Calu3 (cell line): Measurements from ENCODE around the gene HDAC8. TPM values are rescaled to one million over a fixed set of nuclear protein-coding genes. Genes with fewer than 3 reads are reported as not detected.

Source experiments
- BruUV-seq: library from RNA; stranded (reverse); fragments of 400-500 nt; replicated peaks from 2 replicates; lab custom pipeline; 2021; lab: Mats Ljungman, UMichigan
- CTCF ChIA-PET: fragments of 300-600 bp; sonication (Branson Sonifier 250); formaldehyde crosslinking; loops from one replicate; lab custom pipeline; 2022; ENCODE audit warnings: antibody characterized with exemption; lab: Charles Lee
- DNase-seq: peaks from one replicate; pipeline ENCODE4 v3.0.0; 2022
- H3K27ac Mint-ChIP-seq: one replicate; pipeline ENCODE4 v1.8.0; 2022; ENCODE audit warnings: mixed read lengths; ENCODE audit not compliant: unreplicated experiment
- H3K27me3 Mint-ChIP-seq: one replicate; pipeline ENCODE4 v1.8.0; 2022; ENCODE audit warnings: mixed read lengths; ENCODE audit not compliant: unreplicated experiment
- H3K36me3 Mint-ChIP-seq: one replicate; pipeline ENCODE4 v1.8.0; 2022; ENCODE audit warnings: mild to moderate bottlenecking, moderate library complexity, mixed read lengths; ENCODE audit not compliant: insufficient read depth, unreplicated experiment
- H3K4me1 Mint-ChIP-seq: one replicate; pipeline ENCODE4 v1.8.0; 2022; ENCODE audit warnings: mild to moderate bottlenecking, low read depth, mixed read lengths; ENCODE audit not compliant: unreplicated experiment
- H3K4me3 Mint-ChIP-seq: one replicate; pipeline ENCODE4 v1.8.0; 2022; ENCODE audit warnings: mild to moderate bottlenecking, low read depth, moderate library complexity, mixed read lengths; ENCODE audit not compliant: unreplicated experiment
- H3K9me3 Mint-ChIP-seq: one replicate; pipeline ENCODE4 v1.8.0; 2022; ENCODE audit warnings: low read depth, mixed read lengths; ENCODE audit not compliant: unreplicated experiment
- CTCF ChIP-seq: fragments of 200-600 bp; IDR thresholded peaks from one replicate; pipeline ENCODE4 v1.8.0; 2022; ENCODE audit warnings: antibody characterized with exemption; ENCODE audit not compliant: unreplicated experiment
- intact Hi-C: fragments of 100-400 bp; cut with micrococcal nuclease; formaldehyde crosslinking; loops from one replicate; pipeline ENCODE4 v1.10.0; 2022; ENCODE audit not compliant: unreplicated experiment
- total RNA-seq: library from RNA; stranded (reverse); gene quantifications from 2 replicates; pipeline ENCODE4 v1.2.3, GENCODE V29; 2022

The HDAC8 gene
- total RNA-seq, 1 experiment from 2014 or later: 52.5 TPM

DNA sequence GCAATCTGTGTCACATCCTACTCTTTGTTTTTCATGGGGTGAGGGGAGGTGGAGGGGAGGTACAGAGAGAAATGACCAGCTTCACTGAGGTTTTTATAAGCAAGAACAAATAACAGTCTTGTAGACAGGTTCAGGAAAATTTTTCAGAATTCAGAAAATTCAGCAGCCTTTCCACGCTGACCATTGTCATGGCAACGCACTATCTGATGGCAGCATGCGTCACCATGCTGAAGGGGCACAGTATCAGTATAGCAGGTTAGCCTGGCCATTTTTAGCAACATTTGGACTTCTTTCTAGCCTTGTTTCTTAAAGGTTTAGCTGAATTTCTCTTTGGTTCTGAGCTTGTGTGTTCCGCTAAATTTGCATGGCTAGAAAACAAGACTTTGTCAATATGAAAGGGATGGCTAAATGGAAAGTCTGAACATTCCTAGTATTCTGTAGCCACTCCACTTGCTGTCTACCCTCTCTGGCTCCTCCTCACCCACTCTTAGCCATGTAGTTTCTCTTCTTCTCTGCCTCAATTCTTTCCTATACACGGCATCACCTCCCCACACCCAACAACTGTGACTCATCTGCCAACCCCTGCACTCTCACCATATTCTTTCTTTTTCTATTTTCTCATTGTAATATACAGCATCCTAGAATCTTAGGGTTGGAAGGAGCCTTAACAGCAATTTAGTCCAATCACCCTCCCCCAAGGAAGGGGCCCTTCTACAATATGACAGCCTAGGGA, 224.2 kb downstream of the HDAC8 start:
- no peak for TF ChIP-seq CTCF
- intact Hi-C loops: no loop called here
- Mint-ChIP-seq H3K36me3 (no peaks in the 10 kb centered on the region), H3K27ac (no peak overlapping the region), H3K4me3 (no peak overlapping the region), H3K27me3 (no peaks in the 10 kb centered on the region), H3K9me3 (no peaks in the 10 kb centered on the region), H3K4me1 (no peaks in the 10 kb centered on the region)
- DNase-seq: no peak
- no TSS peak for BruUV-seq
- CTCF ChIA-PET: no interaction called here

DNA sequence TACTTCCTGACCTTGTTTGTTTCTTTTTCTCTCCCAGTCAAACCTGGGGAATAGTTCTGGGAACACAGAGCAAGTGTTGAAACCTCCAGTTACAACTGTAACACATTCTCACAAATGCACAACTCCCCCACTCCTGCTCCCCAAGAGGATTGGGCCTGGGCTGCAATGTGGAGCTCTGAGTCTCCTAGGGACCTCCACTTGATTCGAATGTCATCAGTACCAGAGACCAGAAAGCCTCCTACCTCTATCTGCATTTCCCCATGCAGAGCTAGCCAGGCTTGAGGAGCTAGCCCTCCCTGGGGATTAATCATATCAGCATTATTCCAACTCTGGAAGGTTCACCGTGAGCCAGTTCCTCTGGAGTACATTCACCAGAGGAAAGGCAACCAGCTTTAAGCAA, 225.3 kb downstream of the HDAC8 start:
- H3K4me1 Mint-ChIP-seq: no peaks in the 10 kb centered on the region
- intact Hi-C loops: no loop called here
- BruUV-seq: no TSS peak
- TF ChIP-seq CTCF: no peak
- H3K27ac Mint-ChIP-seq: no peak overlapping the region
- H3K36me3 Mint-ChIP-seq: no peaks in the 10 kb centered on the region
- H3K27me3 Mint-ChIP-seq: no peaks in the 10 kb centered on the region
- CTCF ChIA-PET: no interaction called here
- no peak overlapping the region for H3K4me3 Mint-ChIP-seq
- no peaks in the 10 kb centered on the region for H3K9me3 Mint-ChIP-seq
- no peak for DNase-seq

GRCh38 chrX:72346302-72346949, 226.2 kb downstream of the HDAC8 start:
- BruUV-seq: no TSS peak
- TF ChIP-seq CTCF: no peak
- Mint-ChIP-seq H3K36me3 (no peaks in the 10 kb centered on the region), H3K9me3 (no peaks in the 10 kb centered on the region), H3K27me3 (no peaks in the 10 kb centered on the region), H3K27ac (no peak overlapping the region), H3K4me3 (no peak overlapping the region), H3K4me1 (no peaks in the 10 kb centered on the region)
- no peak for DNase-seq
- intact Hi-C loops: no loop called here
- CTCF ChIA-PET: no interaction called here

- H3K9me3 Mint-ChIP-seq: no peaks in the 10 kb centered on the region
- H3K27me3 Mint-ChIP-seq: no peaks in the 10 kb centered on the region
- DNase-seq: no peak
- H3K36me3 Mint-ChIP-seq: no peaks in the 10 kb centered on the region
- no TSS peak for BruUV-seq
- intact Hi-C loops: no loop called here
- H3K27ac Mint-ChIP-seq: no peak overlapping the region
- no peaks in the 10 kb centered on the region for H3K4me1 Mint-ChIP-seq
- CTCF ChIA-PET: no interaction called here
- no peak for TF ChIP-seq CTCF
- no peak overlapping the region for H3K4me3 Mint-ChIP-seq
Observed at GRCh38 chrX:72340626-72341025, 232.0 kb downstream of the HDAC8 start.
